GM18519 (cell line): Measurements from ENCODE around the gene DUOX1.

ENCODE experiments used
- ATAC-seq: cut with Tn5 transposase; IDR thresholded peaks from one replicate; pipeline ENCODE4 v1.9.1; 2021; ENCODE audit warnings: mild to moderate bottlenecking, moderate library complexity; ENCODE audit not compliant: unreplicated experiment, low FRiP score

DUOX1 gene

GRCh38 chr15:45185903-45186770, 56.3 kb downstream of the DUOX1 start:
- no peak for ATAC-seq

- ATAC-seq: no peak
Observed at GRCh38 chr15:45186771-45187577, 57.2 kb downstream of the DUOX1 start.

GRCh38 chr15:45187578-45187893, 57.7 kb downstream of the DUOX1 start:
- ATAC-seq: no peak

GRCh38 chr15:45187894-45188830, 58.4 kb downstream of the DUOX1 start, which contains the start of gene SHF:
TSS of gene SHF (minus strand) at chr15:45187966. CDS start at chr15:45187951, 15 bp downstream.
- no peak for ATAC-seq

GRCh38 chr15:45197512-45197911, 67.7 kb downstream of the DUOX1 start:
- ATAC-seq: no peak

GRCh38 chr15:45198337-45199135, 68.7 kb downstream of the DUOX1 start:
- peak; percentile 43 for ATAC-seq

- ATAC-seq: peak; percentile 4
Observed at GRCh38 chr15:45199136-45199810, 69.5 kb downstream of the DUOX1 start.

- ATAC-seq: peak; percentile 30
Observed at GRCh38 chr15:45200001-45200798, 70.4 kb downstream of the DUOX1 start.

- no peak for ATAC-seq
Observed at GRCh38 chr15:45200799-45201556, 71.2 kb downstream of the DUOX1 start.

- no peak for ATAC-seq
Observed at GRCh38 chr15:45201557-45201859, 71.7 kb downstream of the DUOX1 start.

- ATAC-seq: no peak
Observed at GRCh38 chr15:45201869-45202268, 72.1 kb downstream of the DUOX1 start.

- ATAC-seq: no peak
Observed at GRCh38 chr15:45203182-45203581, 73.4 kb downstream of the DUOX1 start.

- no peak for ATAC-seq
Observed at GRCh38 chr15:45205192-45205591, 75.4 kb downstream of the DUOX1 start.

- no peak for ATAC-seq
Observed at GRCh38 chr15:45212493-45212892, 82.7 kb downstream of the DUOX1 start.
